Endothelial cell of umbilical vein (primary cell): Measurements from ENCODE around the gene PARP1. TPM values are rescaled to one million over a fixed set of nuclear protein-coding genes. Genes with fewer than 3 reads are reported as not detected.

Experiments used
- BruUV-seq: library from RNA; stranded (reverse); fragments of 400-500 nt; replicated peaks from 2 replicates; lab custom pipeline; 2021; lab: Mats Ljungman, UMichigan
- CTCF ChIA-PET: fragments of 300-600, 350-600 bp; sonication (Branson Sonifier 250); formaldehyde crosslinking; loops from one replicate; lab custom pipeline; 2021; ENCODE audit warnings: antibody characterized with exemption, inconsistent platforms; lab: Charles Lee
- POLR2A ChIA-PET: fragments of 300-600, 350-600 bp; sonication (Branson Sonifier 250); formaldehyde crosslinking; loops from one replicate; lab custom pipeline; 2021; ENCODE audit warnings: antibody characterized with exemption, inconsistent platforms; lab: Charles Lee
- DNase-seq: peaks from one replicate; pipeline ENCODE4 v3.0.0-alpha.2; 2011; ENCODE audit warnings: low read depth, low spot score
- FAIRE-seq: peaks from 2 replicates; lab custom pipeline; 2011; peaks lifted over from hg19 to GRCh38; lab: Jason Lieb, UNC
- H2AFZ ChIP-seq: 2 replicates; pipeline ENCODE4 v1.6.0; 2012; ENCODE audit warnings: low read depth, low read length, control low read depth, inconsistent platforms
- H3K27ac ChIP-seq: 2 replicates; pipeline ENCODE4 v1.5.1; 2011; ENCODE audit warnings: low read depth, mild to moderate bottlenecking, control low read depth, low read length, moderate library complexity; ENCODE audit not compliant: insufficient read depth
- H3K27me3 ChIP-seq, 2 experiments: 2 replicates each; pipeline versions ENCODE4 v1.6.0 to v1.6.1; 2011; ENCODE audit warnings: low read length in 2 of 2, mixed read lengths in 1 of 2; ENCODE audit not compliant: control insufficient read depth in 2 of 2, insufficient read depth in 2 of 2
- H3K36me3 ChIP-seq, 2 experiments: 2 replicates in 1 of 2; 3 replicates in 1 of 2; pipeline ENCODE4 v1.5.1; 2011; ENCODE audit warnings: low read length in 2 of 2, mild to moderate bottlenecking in 1 of 2, moderate library complexity in 1 of 2; ENCODE audit not compliant: control insufficient read depth in 2 of 2, insufficient read depth in 2 of 2; ENCODE audit errors: extremely low read depth in 1 of 2
- H3K4me1 ChIP-seq: 3 replicates; pipeline ENCODE4 v1.5.1; 2011; ENCODE audit warnings: mild to moderate bottlenecking, low read length; ENCODE audit not compliant: control insufficient read depth, insufficient read depth; ENCODE audit errors: extremely low read depth
- H3K4me2 ChIP-seq: 2 replicates; pipeline ENCODE4 v1.6.1; 2011; ENCODE audit warnings: low read length, control low read depth, mixed read lengths; ENCODE audit not compliant: insufficient read depth
- H3K4me3 ChIP-seq, 3 experiments: fragments of 200-600 bp in 1 of 3; sonication (generic), shearing (Covaris generic) in 1 of 3; replicated peaks in 1 of 3; 2 replicates each; pipeline ENCODE4 v1.5.1; 2011 to 2016; ENCODE audit warnings: control low read depth in 3 of 3, low read length in 3 of 3, mild to moderate bottlenecking in 2 of 3, inconsistent platforms in 1 of 3, low read depth in 1 of 3, moderate library complexity in 1 of 3; ENCODE audit not compliant: insufficient read depth in 1 of 3
- H3K79me2 ChIP-seq: 2 replicates; pipeline ENCODE4 v1.6.0; 2012; ENCODE audit warnings: low read length, inconsistent platforms; ENCODE audit not compliant: control insufficient read depth, insufficient read depth
- H3K9ac ChIP-seq: replicated peaks from 2 replicates; pipeline ENCODE3; 2011; ENCODE audit warnings: low read length, control low read depth; ENCODE audit not compliant: insufficient read depth; ENCODE audit errors: extremely low read depth
- H3K9me1 ChIP-seq: replicated peaks from 3 replicates; pipeline ENCODE4 v1.6.0; 2011; ENCODE audit warnings: mild to moderate bottlenecking, low read length; ENCODE audit not compliant: control insufficient read depth, insufficient read depth; ENCODE audit errors: extremely low read depth
- H3K9me3 ChIP-seq: replicated peaks from 2 replicates; pipeline ENCODE4 v1.5.1; 2012; ENCODE audit warnings: low read length, inconsistent platforms; ENCODE audit not compliant: control insufficient read depth, insufficient read depth
- H4K20me1 ChIP-seq: replicated peaks from 2 replicates; pipeline ENCODE3; 2011; ENCODE audit warnings: mild to moderate bottlenecking, low read length; ENCODE audit not compliant: control insufficient read depth, insufficient read depth; ENCODE audit errors: extremely low read depth
- CTCF ChIP-seq, 2 donors: IDR thresholded peaks; 1 replicate in 1 of 2; 2 replicates in 1 of 2; pipeline ENCODE4 v1.5.1; 2011; ENCODE audit warnings: low read length in 2 of 2, mild to moderate bottlenecking in 2 of 2, moderate library complexity in 2 of 2, control low read depth in 1 of 2, inconsistent platforms in 1 of 2, low read depth in 1 of 2; ENCODE audit not compliant: insufficient read depth in 1 of 2; ENCODE audit errors: extremely low read depth in 1 of 2
- EZH2 ChIP-seq: IDR thresholded peaks from 2 replicates; pipeline ENCODE4 v1.6.1; 2012; ENCODE audit warnings: borderline replicate concordance, low read depth, mild to moderate bottlenecking, moderate library complexity, low read length, inconsistent platforms; ENCODE audit not compliant: severe bottlenecking
- FOS ChIP-seq: IDR thresholded peaks from 2 replicates; pipeline ENCODE4 v1.6.1; 2011; ENCODE audit warnings: mild to moderate bottlenecking, low read length, moderate library complexity, borderline replicate concordance; ENCODE audit not compliant: insufficient read depth
- GATA2 ChIP-seq: IDR thresholded peaks from 2 replicates; pipeline ENCODE4 v1.7.0; 2011; ENCODE audit warnings: low read depth, mild to moderate bottlenecking, moderate library complexity, mixed read lengths, low read length; ENCODE audit not compliant: insufficient read length, insufficient read depth
- JUN ChIP-seq: IDR thresholded peaks from 2 replicates; pipeline ENCODE4 v1.6.1; 2011; ENCODE audit warnings: borderline replicate concordance, low read depth; ENCODE audit not compliant: insufficient read length, insufficient read depth
- MAX ChIP-seq: IDR thresholded peaks from 2 replicates; pipeline ENCODE4 v1.6.1; 2011; ENCODE audit not compliant: insufficient read depth, insufficient read length
- MYC ChIP-seq: IDR thresholded peaks from one replicate; pipeline ENCODE4 v1.6.1; 2011; ENCODE audit warnings: mild to moderate bottlenecking, low read depth, low read length
- POLR2A ChIP-seq: IDR thresholded peaks from 2 replicates; pipeline ENCODE4 v1.6.1; 2012; ENCODE audit warnings: low read depth, mild to moderate bottlenecking, control low read depth, low read length
- POLR2AphosphoS5 ChIP-seq: IDR thresholded peaks from 2 replicates; pipeline ENCODE4 v1.6.1; 2012; ENCODE audit warnings: low read depth, mild to moderate bottlenecking, control low read depth, low read length, moderate library complexity; ENCODE audit not compliant: insufficient read depth
- dilution Hi-C: fragments of 300-500 bp; cut with MboI; formaldehyde crosslinking; loops from one replicate; pipeline ENCODE4 v1.15.0; 2019; ENCODE audit warnings: low sequenced_read_pairs; ENCODE audit not compliant: extremely low pct_ligation_motif_present
- intact Hi-C: fragments of 100-400 bp; cut with micrococcal nuclease; formaldehyde crosslinking; loops from one replicate; pipeline ENCODE4 v1.10.0; 2022
- polyA plus RNA-seq, 4 experiments: library from polyadenylated mRNA; depleted of rRNA in 3 of 4; stranded (reverse) in 3 of 4; unstranded in 1 of 4; fragments of >200 nt; gene quantifications; 2 replicates each; pipeline versions ENCODE4 v1.2.1 to v1.2.3, GENCODE V29; 2011 to 2012; ENCODE audit warnings: missing spikeins in 1 of 4
- total RNA-seq: library from RNA; stranded (reverse); gene quantifications from 2 replicates; pipeline ENCODE4 v1.2.3, GENCODE V29; 2021

Gene PARP1
- total and polyA plus RNA-seq, 2 donors (not counting 3 experiments of a cell fraction or from before 2014, with no cell fraction given): 136 to 160 TPM

- DNase-seq (no peak), FAIRE-seq (no peak)
- no TSS peak for BruUV-seq
- H3K27me3 ChIP-seq: peaks cover 0 to 4% of the 10 kb centered on the region in 2 experiments
- ChIA-PET CTCF (no interaction called here), POLR2A (no interaction called here)
- dilution Hi-C loops (no loop called here), intact Hi-C loops (no loop called here)
- H3K79me2 ChIP-seq: no peaks in the 10 kb centered on the region
- no peak for TF ChIP-seq EZH2
- no peak for TF ChIP-seq POLR2A
- no peak for TF ChIP-seq CTCF (IDR thresholded peaks at IDR 0.05; ENCODE audit: extremely low read depth in 1 of 2, insufficient read depth in 1 of 2, low read depth in 1 of 2, low read length in 2 of 2)
- H3K27ac ChIP-seq: no peak overlapping the region
- no peak overlapping the region for H3K9ac ChIP-seq
- H3K4me3 ChIP-seq: no peak overlapping the region
- no peak overlapping the region for H2AFZ ChIP-seq
- H3K36me3 ChIP-seq: no peaks in the 10 kb centered on the region
- no peaks in the 10 kb centered on the region for H4K20me1 ChIP-seq
- H3K4me1 ChIP-seq: no peaks in the 10 kb centered on the region
- H3K4me2 ChIP-seq: no peak overlapping the region
- no peaks in the 10 kb centered on the region for H3K9me3 ChIP-seq
- H3K9me1 ChIP-seq: no peaks in the 10 kb centered on the region
Measured at GRCh38 chr1:226454349-226454748, 46.5 kb upstream of the PARP1 start.

GRCh38 chr1:226453015-226453704 is 45.3 kb upstream of the PARP1 start:
- Histone ChIP-seq H4K20me1 (no peaks in the 10 kb centered on the region), H3K9me3 (no peaks in the 10 kb centered on the region), H3K9ac (no peak overlapping the region), H3K27ac (no peak overlapping the region), H3K4me3 (no peak overlapping the region), H3K4me1 (no peaks in the 10 kb centered on the region), H3K27me3 (peaks cover 0 to 4% of the 10 kb centered on the region in 2 experiments), H3K9me1 (no peaks in the 10 kb centered on the region), H3K79me2 (no peaks in the 10 kb centered on the region), H3K4me2 (no peak overlapping the region), H2AFZ (no peak overlapping the region), H3K36me3 (no peaks in the 10 kb centered on the region)
- TF ChIP-seq CTCF (IDR thresholded peaks at IDR 0.05; ENCODE audit: extremely low read depth in 1 of 2, insufficient read depth in 1 of 2, low read depth in 1 of 2, low read length in 2 of 2) (no peak), GATA2 (no peak), POLR2AphosphoS5 (no peak), EZH2 (no peak), JUN (no peak), MYC (no peak), MAX (no peak), POLR2A (no peak), FOS (no peak)
- DNase-seq (no peak), FAIRE-seq (no peak)
- CTCF ChIA-PET: no interaction called here
- POLR2A ChIA-PET: no interaction called here
- no TSS peak for BruUV-seq
- dilution Hi-C loops (no loop called here), intact Hi-C loops (no loop called here)
